LNCAP (cell line): ENCODE data around the gene FAM170B.
A peak's percentile ranks its signal among the peaks of the same experiment; 100 is the strongest.

ENCODE experiments used
- TF ChIP-seq, protein P1 (sequence below): fragments of 450-650 bp; IDR thresholded peaks from 2 replicates; pipeline ENCODE4 v1.5.1; 2017; ENCODE audit warnings: mild to moderate bottlenecking

The FAM170B gene

DNA sequence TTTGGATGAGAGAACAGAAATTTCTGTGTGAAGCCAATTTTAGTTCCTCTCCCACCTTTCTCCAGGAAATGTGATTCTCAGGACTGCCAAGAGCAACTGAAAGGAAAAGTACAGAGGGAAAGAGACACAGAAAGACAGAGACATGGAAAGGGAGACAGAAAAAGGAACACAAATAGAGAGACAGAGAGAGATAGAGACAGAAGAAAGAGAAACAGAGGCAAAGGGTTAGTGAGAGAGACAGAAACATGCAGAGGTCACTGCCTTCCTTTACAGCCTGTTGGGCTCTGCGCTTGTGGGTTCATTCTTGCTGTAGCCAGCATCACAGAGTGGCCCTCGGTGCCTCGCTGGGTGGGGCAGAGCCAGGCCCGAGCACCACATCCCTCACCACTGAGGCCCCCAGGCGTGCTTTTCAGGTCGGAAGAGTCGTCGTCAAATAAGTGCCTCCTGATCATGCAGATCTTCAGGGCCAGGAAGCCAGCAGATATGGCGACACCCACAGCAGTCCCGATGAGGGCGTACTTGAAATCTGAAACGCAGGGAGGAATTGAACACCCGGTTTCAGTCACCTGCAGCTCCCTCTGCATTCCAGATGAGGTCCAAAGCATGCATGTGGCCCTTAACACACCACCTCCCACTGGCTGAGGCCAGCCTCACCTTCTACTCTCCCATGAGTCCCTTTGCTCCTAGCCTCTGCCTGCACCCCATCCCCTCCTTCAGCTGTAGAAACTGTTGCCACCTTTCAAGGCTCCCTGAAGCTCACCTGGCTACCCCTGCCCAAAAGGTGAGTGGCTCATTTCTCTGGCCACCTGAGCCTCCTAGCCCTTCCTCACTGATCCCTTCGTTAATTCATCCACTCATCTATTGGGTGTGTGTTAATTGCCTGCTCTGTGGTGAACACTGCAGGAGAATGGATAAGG, 32.9 kb upstream of the FAM170B start:
- TF ChIP-seq, protein P1, sequence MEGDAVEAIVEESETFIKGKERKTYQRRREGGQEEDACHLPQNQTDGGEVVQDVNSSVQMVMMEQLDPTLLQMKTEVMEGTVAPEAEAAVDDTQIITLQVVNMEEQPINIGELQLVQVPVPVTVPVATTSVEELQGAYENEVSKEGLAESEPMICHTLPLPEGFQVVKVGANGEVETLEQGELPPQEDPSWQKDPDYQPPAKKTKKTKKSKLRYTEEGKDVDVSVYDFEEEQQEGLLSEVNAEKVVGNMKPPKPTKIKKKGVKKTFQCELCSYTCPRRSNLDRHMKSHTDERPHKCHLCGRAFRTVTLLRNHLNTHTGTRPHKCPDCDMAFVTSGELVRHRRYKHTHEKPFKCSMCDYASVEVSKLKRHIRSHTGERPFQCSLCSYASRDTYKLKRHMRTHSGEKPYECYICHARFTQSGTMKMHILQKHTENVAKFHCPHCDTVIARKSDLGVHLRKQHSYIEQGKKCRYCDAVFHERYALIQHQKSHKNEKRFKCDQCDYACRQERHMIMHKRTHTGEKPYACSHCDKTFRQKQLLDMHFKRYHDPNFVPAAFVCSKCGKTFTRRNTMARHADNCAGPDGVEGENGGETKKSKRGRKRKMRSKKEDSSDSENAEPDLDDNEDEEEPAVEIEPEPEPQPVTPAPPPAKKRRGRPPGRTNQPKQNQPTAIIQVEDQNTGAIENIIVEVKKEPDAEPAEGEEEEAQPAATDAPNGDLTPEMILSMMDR = no peak

DNA sequence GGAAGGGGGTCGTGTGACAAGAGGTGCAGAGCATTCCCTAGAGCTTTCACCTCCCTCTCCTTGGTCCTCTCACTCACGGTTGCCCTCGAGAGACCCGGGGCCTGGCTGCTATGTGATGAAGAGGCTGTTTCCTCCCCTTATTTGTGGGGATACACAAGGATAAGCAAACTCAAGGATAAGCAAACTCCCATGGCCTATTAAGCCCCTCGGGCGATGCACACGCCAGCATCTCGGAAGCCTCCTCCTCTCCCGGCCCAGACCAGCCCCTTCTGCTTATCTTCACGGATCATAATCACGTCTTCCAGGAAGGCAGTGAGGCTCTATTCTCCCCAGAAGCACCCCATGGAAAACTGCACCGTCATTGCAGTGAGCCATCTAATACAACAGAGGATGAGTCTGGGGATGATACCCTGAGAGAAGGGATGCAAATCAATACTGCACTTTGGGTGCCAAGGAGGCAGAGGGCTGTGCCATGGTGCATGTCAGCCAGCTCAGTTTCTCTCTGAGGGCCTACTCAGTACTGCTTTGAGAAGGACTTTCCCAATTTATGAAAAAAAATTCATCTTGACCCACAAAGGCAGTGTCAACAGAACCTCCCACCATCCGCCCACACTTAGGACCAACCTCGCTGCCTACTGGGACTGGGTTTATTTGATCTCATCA, 32.1 kb upstream of the FAM170B start:
- TF ChIP-seq, protein P1 = no peak

DNA sequence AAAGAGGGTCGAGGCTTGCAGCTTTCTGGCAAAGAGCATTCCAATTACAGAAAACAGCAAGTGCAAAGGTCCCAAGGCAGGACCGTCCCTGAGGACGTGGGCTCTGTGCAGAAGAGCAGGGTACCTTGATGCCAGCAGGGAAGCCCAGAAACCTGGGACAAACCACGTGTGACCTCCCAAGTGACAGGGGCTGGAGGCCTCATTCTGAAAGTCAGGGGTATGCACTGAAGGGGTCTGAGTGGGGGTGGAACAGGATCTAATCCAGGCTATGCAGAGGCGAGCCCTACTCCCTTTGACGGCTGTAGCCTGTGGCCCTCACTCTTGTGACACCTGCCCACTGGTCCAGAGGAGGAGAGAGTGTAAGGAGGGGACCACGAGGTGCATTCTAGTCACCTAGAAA, 31.4 kb upstream of the FAM170B start:
- TF ChIP-seq, protein P1 = no peak

DNA sequence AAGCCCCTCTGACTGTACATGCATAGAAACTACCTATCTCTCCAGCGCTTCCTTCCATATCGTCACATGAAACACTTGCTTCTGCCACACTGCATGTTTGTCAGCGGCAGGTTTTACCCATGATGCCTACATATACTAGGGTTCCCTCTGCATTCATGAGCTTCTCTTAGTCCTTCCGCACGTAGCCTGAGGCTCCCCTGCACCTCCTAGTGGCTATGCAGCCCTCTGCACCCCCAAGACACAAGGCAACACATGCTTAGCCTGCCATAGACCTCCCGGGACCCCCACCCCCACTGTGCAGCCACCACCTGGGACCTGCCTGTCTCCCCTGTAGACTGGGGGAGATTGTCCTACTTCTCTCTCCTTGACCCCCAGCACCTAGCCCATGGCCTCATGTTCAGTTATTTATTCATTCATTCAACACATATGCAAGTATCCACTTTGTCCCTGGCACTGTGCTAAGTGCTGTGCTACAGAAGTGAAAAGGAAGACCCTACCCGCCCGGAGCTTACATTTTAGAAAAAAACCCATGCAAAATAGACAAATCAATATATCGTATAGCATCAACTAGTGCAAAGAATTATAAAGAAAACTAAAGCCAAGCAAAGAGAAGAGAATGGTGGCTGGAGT, 30.9 kb upstream of the FAM170B start:
- TF ChIP-seq, protein P1 = peak; percentile 87

DNA sequence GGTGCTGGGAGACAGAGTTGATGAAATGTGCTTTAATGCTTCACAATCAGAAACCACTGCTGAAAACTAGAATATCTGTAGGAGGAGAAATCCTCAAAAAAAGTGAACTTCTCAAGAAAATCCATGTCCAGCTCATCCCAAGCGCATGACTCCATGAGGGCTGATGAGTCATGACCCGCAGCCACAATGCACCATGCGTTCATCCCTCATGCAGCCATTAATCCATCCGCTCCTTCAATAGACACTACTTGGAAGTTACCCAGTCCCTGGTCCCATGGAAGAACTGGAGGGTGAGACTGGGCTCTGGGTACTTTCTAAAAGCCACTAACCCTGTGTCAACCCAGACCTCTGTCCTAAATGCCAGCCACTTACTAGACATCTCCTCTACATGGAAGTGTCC, 29.9 kb upstream of the FAM170B start:
- TF ChIP-seq, protein P1 = no peak

DNA sequence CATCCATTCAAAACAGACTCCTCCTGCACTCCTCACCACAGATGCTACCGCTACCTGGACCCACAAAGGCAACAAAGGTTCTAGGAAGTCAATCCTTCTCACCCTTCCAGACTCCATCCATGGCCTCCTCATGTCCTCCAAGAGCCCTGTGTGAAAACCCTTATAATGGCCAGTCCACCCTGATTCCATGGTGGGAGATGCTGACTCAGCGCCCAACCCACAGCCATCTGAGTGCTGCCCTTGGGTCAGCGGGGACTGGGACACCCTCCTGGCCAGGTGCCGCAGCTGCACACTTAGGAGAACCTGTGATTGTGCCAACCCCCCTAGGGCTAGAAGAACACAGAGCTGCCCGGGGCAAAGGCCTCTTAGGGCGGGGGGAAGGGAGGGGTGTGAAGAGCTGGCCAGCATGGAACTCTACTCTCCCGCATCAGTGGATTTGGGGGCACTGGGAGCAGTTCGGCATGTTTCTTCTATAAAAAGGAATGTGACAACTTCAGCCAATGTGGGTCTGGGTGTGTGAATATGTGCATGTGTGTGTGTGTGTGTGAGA, 29.0 kb upstream of the FAM170B start:
- TF ChIP-seq, protein P1 = no peak

DNA sequence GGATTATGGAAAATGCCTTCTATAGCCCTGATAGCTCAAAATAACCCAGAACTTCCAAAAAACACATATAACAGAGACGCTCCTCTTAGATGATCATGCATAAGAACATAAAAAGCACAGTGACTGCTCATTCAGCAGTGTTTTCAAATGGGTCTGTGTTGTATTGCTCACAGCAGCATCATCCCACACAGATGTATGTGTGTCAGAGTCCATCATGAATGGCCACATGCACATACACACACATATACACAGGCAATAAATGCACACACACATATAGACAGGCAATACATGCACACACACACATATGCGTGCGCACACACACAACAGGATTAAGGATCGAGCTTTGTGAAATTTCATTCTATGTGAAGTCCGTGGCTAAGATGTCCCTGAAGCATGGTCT, 28.2 kb upstream of the FAM170B start:
- TF ChIP-seq, protein P1 = no peak
